ENCODE measurements around the gene APBB2.
A peak's percentile ranks its signal among the peaks of the same experiment; 100 is the strongest.
"Not testable (repeated sequence)": the region's sequence is repeated elsewhere in the genome, so short reads cannot be mapped to it uniquely, and the experiment has no call there.

The APBB2 gene

DNA sequence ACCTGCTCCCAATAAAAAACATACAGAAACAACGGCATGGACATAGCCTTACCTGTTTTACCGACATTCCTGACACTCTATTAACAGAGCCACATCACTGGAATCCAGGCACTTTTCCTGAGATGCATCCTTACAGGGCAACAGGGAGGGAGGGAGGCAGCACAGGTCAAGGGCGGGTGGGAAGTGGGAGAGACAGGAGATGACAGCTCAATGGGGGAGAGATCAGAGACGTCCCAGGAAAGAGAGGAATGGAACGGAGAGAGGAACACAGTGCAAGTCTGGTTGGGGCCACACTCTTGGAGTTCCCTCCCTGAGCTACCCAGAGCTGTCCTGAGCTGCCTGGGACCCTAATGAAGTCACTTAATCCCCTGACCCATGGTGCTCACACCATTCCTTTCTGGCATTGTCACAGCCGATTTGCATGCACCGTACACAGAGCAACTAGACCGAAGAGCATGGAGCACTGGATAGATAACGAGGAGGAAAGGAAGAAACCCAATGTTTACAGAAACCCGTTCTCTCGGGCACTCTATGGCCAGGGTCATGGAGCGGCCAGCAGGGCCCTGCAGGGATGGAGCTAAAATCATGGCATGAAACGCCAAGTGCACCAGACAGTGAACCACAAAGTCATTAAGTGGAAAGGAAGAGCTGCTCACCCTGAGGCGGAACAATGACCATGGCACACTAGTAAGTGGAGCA is 371.5 kb downstream of the APBB2 start:
- DNase-seq: no peak

DNA sequence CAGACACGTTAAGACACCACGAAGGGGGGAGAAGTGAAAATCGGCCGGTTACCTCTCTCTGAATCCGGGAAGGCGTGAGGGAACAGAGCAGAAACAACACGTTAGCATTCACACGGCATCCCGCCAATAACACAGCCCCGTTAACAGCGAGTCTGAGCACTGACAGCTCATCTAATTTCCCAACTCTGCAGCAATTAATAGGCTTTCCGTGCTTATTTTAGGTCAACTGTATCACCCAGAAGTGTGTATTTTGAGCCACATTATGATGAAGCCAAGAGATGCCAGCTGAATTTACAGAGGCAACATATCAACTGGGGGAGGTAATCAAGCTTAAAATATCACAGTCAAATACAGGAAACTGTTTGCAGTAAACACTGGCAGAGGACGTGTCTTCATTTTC is 372.0 kb downstream of the APBB2 start:
- DNase-seq: no peak

DNA sequence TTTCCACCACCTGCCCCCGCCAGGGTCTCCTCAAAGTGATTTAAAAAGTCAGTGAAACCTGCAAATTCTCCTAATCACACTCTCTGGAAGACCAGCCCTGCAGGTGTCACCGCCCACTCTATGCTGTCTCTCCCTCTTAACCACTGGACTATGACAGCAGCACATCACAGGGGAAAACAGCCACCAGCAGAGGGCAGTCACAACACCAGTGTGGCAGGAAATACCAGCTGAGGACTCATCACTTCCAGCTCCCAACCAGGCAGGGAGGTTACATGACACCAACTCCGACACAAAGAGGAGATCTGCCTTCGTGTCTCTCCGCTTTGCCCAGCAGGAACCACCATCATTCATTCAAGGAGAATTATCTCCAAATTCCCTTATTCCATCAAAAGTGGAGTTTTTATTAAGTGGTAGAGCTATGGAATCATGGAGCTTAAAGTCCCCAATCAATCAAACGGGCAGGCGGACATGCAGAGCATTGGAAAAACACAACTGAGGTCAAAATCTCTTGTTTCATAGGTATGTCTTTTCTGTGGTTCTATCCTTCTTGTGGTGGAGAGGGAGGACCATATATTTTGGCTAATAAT is 373.3 kb downstream of the APBB2 start:
- peak; percentile 79 for DNase-seq

GRCh38 chr4:40840255-40840984 is 373.9 kb downstream of the APBB2 start:
- DNase-seq: no peak

DNA sequence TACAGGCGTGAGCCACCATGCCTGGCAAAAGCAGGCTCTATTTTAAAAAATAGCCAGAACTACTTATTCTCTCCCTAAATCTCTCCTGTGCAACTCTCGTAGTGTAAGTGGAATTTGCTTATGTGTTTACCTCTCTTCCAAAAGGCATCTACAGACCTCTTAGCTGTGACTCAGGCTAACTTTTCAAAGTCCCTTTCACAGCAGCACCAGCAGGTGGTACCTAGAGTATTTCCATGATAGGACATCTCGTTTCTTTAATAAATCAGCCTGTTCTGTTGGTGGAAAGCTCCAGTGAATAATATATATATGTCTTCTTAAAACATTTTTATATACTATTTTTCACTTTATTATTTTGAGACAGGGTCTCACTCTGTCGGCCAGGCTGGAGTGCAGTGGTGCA is 375.6 kb downstream of the APBB2 start:
- DNase-seq: no peak

DNA sequence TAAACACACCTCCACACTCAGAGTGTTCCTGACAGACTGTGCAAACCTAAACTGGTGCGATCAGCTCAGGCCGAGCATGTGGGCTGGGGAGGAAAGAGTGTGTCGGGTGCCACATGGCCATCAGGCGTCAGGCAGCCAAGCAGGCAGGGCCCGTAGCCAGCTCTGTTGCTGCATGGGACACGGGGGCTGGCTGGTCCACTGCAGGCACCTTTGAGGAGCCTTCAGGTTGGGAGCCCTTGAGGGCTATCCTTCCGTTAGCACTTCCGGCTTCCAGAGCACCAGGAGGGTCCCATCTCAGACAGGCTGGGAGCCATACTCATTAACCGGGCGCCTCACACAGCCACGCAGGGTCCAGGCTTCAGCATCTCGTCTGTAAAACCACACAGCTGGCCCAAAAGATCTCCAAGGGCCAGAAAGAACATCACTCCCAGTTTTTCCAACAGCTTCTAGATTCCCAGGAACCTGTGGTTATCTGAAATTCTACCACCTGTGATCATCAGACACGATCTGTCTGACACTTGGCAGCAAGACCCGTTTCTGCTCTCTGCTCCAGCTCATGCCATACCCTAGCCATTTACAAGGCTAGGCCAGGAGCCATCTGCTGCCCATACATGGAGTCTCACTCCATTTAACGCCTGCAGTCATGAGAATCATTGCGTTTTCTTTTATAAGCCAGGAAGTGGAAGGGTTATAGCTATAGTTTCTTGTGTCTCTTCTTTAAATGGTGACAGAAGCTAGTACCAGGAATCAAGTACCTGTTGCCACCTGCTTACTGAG is 377.1 kb downstream of the APBB2 start:
- no peak for DNase-seq

GRCh38 chr4:40833212-40833611 is 381.1 kb downstream of the APBB2 start:
- no peak for DNase-seq

DNA sequence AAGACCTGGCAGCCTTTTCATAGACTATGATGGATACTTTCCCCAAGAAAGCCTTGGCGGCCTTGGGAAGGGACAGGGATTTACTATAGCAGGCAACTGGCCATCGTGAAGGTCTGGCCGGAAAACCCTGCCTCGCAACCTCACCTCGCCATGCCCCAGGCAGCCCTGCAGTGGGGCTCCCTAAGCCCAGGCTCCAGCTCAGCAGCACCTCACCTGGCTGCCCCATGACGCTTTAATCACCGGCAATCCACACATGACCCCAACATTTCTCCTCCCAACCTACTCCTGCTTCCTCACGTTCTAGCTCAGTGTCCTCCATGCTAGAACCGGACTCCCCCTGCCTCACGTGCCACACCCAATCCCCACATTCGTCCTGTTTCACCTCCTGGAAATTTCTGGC is 382.2 kb downstream of the APBB2 start:
- no peak for DNase-seq

- DNase-seq: no peak
Measured at GRCh38 chr4:40831146-40831907, 383.0 kb downstream of the APBB2 start.

- no peak for DNase-seq
Measured at GRCh38 chr4:40829586-40829985, 384.8 kb downstream of the APBB2 start.

DNA sequence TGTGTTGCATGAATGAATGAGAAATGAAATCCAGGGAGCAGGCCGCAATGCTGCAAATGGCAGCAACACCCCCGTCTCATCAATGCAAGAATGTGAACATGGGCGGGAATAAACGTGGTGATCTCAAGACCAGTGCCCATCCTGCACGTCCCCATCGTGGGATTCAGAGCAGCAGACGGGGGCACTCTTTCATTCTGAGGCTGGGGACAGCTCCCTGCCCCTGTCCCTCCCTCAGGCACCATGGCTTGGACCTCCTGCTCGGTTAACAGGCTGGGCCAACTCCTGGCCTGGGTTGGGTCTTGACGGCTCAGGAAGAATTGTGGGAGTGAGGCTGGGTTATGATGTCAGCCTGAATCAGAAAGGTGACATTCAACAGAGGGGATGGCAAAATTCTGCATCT is 385.7 kb downstream of the APBB2 start:
- no peak for DNase-seq

DNA sequence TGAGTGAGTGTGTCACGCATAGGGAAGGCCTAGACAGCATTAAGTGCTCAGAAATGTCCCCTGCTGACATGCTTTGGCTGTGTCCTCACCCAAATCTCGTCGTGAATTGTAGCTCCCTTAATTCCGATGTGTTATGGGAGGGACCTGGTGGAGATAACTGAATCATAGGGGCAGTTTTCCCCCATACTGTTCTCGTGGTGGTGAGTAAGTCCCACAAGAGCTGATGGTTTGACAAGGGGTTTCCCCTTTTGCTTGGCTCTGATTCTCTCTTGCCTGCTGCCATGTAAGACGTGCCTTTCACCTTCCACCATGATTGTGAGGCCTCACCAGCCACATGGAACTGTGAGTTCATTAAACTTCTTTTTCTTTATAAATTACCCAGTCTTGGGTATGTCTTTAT is 386.6 kb downstream of the APBB2 start:
- no peak for DNase-seq

DNA sequence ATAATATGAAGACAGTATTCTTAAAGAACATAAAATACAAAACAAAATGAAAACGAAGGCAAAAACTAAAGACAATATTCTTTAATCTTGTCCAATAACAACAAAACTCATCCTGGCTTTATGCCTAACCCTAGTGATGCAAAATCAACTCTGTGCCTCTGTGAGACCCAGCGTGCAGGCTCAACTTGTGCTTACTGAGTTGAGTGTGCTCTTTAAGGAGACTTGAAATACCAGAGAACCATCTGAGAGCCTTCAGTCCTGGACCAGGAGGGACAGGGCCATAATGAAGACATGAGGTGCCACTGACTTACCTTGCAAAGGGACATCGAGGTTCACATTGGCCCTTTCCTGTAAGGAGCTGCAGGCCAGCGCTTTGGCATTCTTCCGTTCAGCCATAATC is 387.5 kb downstream of the APBB2 start:
- no peak for DNase-seq

DNA sequence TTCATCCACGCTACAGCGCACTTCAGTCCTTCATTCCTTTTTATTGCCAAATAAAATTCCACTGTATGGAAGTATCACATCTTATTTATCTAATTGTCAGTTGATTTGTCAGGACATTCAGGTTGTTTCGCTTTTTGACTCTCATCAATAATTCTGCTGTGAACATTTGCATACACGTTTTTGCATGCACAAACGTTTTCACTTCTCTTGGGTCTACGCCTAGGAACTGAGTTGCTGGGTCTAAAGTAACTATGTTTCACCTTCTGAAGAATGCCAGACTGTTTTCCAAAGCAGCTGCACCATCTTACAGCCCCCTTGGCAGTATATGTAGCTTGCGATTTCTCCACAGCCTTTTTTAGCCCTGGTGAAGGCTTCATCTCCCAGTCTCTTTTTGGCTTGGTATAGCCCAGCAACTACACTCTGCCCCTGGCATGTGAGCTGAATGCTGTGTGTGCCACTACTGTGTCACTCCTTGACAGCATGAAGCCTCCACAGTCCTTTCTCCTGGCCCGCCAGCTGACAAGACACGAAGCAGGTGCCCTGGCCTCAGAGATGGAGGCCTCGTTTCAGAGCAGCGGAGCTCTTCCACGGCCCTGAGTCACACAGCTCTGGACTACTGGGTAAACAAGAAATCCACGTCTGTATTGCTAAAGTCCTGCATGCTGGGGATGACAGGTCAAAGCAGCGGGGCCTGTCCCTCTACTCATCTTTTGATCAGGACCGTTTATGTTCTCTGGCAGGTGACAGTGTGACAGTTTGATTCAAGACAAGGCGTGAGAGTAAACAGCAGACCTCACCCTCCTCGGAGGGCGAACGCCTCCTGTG is 389.1 kb downstream of the APBB2 start:
- DNase-seq: no peak

DNA sequence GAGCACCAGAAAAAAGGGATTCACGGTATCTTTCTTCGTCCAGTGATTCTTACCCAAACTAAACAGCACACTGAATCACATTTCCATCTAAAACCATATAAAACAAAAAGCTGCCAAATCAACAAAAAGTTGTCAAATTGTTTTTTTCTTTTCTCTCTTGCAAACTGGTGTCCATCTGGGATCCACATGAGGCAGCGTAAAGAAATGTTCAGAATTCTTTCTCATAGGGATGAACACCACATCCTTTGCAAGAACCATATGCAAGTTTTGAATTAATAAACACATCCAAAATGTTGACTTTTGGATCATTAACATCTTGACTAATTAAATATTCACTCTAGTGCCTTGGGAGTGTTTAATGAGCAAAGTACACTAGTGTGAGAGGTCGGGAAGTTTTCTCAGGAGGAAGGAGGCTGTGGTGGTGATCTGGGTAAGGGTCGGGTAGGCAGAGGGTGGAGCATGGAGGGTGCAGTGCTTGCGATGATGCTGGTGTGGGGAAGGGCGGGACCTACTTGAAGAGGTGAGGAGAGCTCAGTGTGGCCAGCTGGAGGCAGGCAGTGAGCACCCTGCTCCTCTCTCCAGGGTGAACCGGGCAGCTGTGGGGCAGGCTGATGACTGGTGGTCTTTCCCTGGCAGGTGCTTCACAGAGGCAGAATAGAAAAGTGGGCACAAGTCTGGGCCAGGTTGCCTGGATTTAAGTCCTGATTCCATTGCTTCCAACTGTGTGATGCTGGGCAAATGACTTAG is 391.7 kb downstream of the APBB2 start:
- no peak for DNase-seq

DNA sequence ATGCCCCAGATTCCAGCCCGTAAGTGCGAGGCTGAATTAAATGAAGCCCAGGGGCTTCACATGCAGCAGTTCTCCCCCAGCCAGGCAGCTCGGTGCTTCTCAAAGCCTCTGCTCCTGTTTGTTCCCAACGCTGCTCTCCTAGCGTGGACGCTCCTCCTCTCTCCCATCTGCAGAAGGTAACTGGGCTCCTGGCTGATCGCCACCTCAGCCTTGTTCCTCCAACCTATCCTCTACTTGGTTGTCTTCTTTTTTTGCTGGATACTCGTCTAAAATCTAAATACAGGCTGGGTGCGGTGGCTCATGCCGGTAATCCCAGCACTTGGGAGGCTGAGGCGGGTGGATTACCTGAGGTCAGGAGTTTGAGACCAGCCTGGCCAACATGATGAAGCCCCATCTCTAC is 394.2 kb downstream of the APBB2 start:
- DNase-seq: no peak

DNA sequence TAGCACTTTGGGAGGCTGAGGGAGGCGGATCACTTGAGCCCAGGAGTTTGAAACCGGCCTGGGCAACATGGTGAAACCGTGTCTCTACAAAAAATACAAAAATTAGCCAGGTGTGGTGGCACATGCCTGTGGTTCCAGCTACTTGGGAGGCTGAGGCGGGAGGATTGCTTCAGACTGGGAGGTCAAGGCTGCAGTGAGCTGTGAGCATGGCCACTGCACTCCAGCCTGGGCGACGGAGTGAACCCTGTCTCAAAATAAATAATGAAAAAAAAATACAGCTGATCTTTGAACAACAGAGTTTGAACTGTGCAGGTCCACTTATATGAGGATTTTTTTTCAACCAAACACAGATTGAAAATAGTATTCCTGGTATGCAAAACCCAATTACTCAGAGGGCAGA is 397.2 kb downstream of the APBB2 start:
- not testable (repeated sequence) for DNase-seq

DNA sequence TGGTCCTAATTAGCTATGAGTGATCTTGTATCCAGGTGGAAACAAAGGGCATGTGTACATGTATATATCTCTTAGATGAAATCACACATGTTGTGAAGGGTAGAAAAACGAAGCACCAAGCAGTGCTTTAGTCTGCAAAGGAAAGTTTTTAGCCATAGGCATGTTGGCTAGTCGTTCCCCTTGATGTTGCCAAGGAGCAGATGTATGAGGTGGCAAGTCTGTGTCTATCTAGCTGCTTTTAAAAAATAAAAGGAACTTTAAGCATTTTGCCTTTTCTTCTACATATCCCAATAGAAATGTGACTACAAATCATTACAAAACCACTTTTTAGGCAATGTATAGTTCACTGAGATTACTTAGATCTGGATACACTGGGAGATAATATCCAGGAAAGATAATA is 401.5 kb downstream of the APBB2 start:
- no peak for DNase-seq

GRCh38 chr4:40812386-40812785 is 402.0 kb downstream of the APBB2 start:
- no peak for DNase-seq

GRCh38 chr4:40811956-40812355 is 402.4 kb downstream of the APBB2 start:
- DNase-seq: no peak

DNA sequence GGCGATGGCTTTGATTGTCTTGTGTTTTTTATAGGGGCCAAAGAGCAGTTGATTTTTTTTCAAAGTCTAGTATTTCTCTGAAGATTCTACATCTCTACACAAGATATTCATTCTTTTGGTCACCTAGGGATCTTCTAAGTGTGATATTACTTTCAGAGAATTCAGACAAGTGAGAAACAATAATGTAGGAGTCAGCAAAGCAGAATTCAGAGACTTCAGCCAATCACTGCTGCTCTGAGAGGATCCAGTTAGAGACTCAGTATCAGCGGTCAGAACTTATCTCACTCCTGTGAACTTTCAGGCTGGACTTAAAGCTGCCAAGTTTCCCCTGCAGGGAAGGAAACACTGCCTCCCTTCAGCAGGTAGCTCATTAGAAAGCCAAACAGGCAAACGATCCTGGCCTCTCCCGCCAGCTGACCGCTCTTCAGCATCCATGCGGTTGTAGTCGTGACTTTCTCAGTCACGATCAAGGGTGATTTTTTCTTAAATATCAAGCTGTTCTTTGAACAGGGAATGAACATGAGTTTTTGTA is 405.4 kb downstream of the APBB2 start:
- no peak for DNase-seq

All from activated CD4-positive, alpha-beta T cell treated with anti-CD3 and anti-CD28 coated beads, Interleukin-2, amount 50 U/mL, for 16 hours (primary cell).